GM21447 (cell line): ENCODE data around the gene STMN3.

Source experiments
- ATAC-seq: cut with Tn5 transposase; IDR thresholded peaks from one replicate; pipeline ENCODE4 v1.9.1; 2021; ENCODE audit not compliant: unreplicated experiment

STMN3 gene

GRCh38 chr20:63591147-63591533 is 62.1 kb downstream of the STMN3 start:
- ATAC-seq: no peak

GRCh38 chr20:63590218-63591146 is 62.7 kb downstream of the STMN3 start:
- ATAC-seq: no peak
